GM23248 (cell line): ENCODE measurements around the gene JUP. TPM values are rescaled to one million over a fixed set of nuclear protein-coding genes. Genes with fewer than 3 reads are reported as not detected.

ENCODE experiments used
- DNase-seq: peaks from one replicate; pipeline ENCODE4 v3.0.0-alpha.2; 2015
- H2AFZ ChIP-seq: fragments of 200-600 bp; sonication (generic); 2 replicates; pipeline ENCODE4 v1.6.1; 2016; ENCODE audit warnings: antibody characterized with exemption
- H3F3A ChIP-seq: fragments of 200-600 bp; sonication (generic); 2 replicates; pipeline ENCODE4 v1.6.1; 2016; ENCODE audit warnings: mild to moderate bottlenecking, antibody characterized with exemption, mixed run types; ENCODE audit not compliant: insufficient read depth
- H3K27ac ChIP-seq: fragments of 200-600 bp; sonication (generic); 2 replicates; pipeline ENCODE4 v1.5.1; 2016; ENCODE audit warnings: mild to moderate bottlenecking
- H3K27me3 ChIP-seq: fragments of 200-600 bp; sonication (generic); replicated peaks from 2 replicates; pipeline ENCODE4 v1.6.1; 2016; ENCODE audit warnings: mild to moderate bottlenecking; ENCODE audit not compliant: insufficient read depth
- H3K36me3 ChIP-seq: fragments of 200-600 bp; sonication (generic); 2 replicates; pipeline ENCODE4 v1.6.1; 2016; ENCODE audit warnings: low read depth, mild to moderate bottlenecking
- H3K4me1 ChIP-seq: fragments of 200-600 bp; sonication (generic); 2 replicates; pipeline ENCODE4 v1.6.1; 2016; ENCODE audit warnings: mild to moderate bottlenecking; ENCODE audit not compliant: insufficient read depth
- H3K4me2 ChIP-seq: fragments of 200-600 bp; sonication (generic); one replicate; pipeline ENCODE4 v1.6.1; 2016; ENCODE audit warnings: mild to moderate bottlenecking; ENCODE audit not compliant: unreplicated experiment
- H3K4me3 ChIP-seq: fragments of 200-600 bp; sonication (generic); 2 replicates; pipeline ENCODE4 v1.5.1; 2016; ENCODE audit warnings: mild to moderate bottlenecking
- H3K79me2 ChIP-seq: fragments of 200-600 bp; sonication (generic); 2 replicates; pipeline ENCODE4 v1.6.1; 2016; ENCODE audit warnings: mild to moderate bottlenecking; ENCODE audit not compliant: insufficient read depth
- H3K9ac ChIP-seq: fragments of 200-600 bp; sonication (generic); 2 replicates; pipeline ENCODE4 v1.6.1; 2016; ENCODE audit warnings: mild to moderate bottlenecking
- H3K9me2 ChIP-seq: fragments of 200-600 bp; sonication (generic); 2 replicates; pipeline ENCODE4 v1.6.1; 2016; ENCODE audit warnings: mixed run types, mild to moderate bottlenecking, moderate library complexity; ENCODE audit not compliant: insufficient read depth
- H3K9me3 ChIP-seq: fragments of 200-600 bp; sonication (generic); one replicate; pipeline ENCODE4 v1.6.1; 2017; ENCODE audit warnings: low read depth
- H4K20me1 ChIP-seq: fragments of 200-600 bp; sonication (generic); 2 replicates; pipeline ENCODE4 v1.6.0; 2016; ENCODE audit not compliant: insufficient read depth
- EZH2 ChIP-seq: fragments of 200-600 bp; sonication (generic); IDR thresholded peaks from 2 replicates; pipeline ENCODE4 v1.6.1; 2018; ENCODE audit warnings: antibody characterized with exemption, mild to moderate bottlenecking; ENCODE audit not compliant: insufficient read depth, poor library complexity, severe bottlenecking
- EZH2phosphoT487 ChIP-seq: fragments of 200-600 bp; sonication (generic); IDR thresholded peaks from 2 replicates; pipeline ENCODE4 v1.6.1; 2018; ENCODE audit warnings: antibody characterized with exemption, moderate library complexity, mild to moderate bottlenecking, low read depth; ENCODE audit not compliant: insufficient read depth
- WGBS, 2 experiments: methylation state at CpG; one replicate each; pipeline ENCODE4 v1.1.6; 2015 to 2017; ENCODE audit warnings: low lambda C conversion rate in 2 of 2, low coverage in 1 of 2; ENCODE audit errors: missing lambda C conversion rate in 2 of 2; 5-methylcytosine and 5-hydroxymethylcytosine counted together
- in situ Hi-C: fragments of 300-500 bp; cut with MboI; formaldehyde crosslinking; loops from 2 replicates; pipeline ENCODE4 v1.15.0; 2020
- polyA plus RNA-seq: library from polyadenylated mRNA; unstranded; fragments of >200 nt; fragmentation: Nextera tagmentation; extraction: Ambion mirVana; gene quantifications from 2 replicates; pipeline ENCODE4 v1.2.1, GENCODE V29; 2016
- total RNA-seq: library from RNA; depleted of rRNA; stranded (reverse); fragments of >200 nt; shearing (Covaris generic); gene quantifications from 2 replicates; pipeline ENCODE4 v1.2.3, GENCODE V29; 2014

JUP gene
- total and polyA plus RNA-seq, 2 experiments from 2014 or later, result 2.3 to 3.6 TPM

DNA sequence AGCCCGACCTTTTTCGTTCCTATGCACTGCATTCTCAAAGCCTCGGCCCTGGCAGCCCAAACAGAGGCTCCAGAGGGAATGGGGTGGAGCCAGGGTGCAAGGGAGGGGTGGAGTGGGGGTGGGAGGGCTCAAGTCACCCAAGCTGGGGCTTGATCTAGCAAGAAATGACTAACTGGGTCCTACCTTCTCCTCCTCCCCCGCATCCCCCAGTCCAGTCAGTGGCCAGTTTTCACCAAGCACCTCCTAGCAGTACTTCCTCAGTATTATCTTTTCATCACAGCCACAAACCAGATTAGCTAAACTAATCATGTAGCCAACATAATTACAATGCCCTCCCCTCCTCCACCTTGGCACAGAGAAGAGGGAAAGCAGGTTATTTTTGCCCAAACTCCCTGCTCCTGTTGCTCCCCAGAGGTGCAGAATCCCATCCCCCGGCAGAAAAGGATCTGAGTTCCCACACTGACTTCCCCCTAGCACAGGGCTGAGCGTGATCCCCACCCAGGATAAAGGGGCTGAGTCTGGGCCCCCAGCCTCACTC, 2.2 kb downstream of the JUP start:
- H3K79me2 ChIP-seq, result no peaks in the 10 kb centered on the region
- TF ChIP-seq EZH2 (no peak), EZH2phosphoT487 (no peak)
- 73 to 77% methylated on average over 6 of the region's 6 CpGs for WGBS, 2 experiments
- no peak overlapping the region for H2AFZ ChIP-seq
- no peaks in the 10 kb centered on the region for H3K36me3 ChIP-seq
- H3F3A ChIP-seq, result no peaks in the 10 kb centered on the region
- no peak overlapping the region for H3K9ac ChIP-seq
- in situ Hi-C loops, result no loop called here
- no peaks in the 10 kb centered on the region for H3K9me2 ChIP-seq
- no peaks in the 10 kb centered on the region for H3K27me3 ChIP-seq
- H4K20me1 ChIP-seq, result no peaks in the 10 kb centered on the region
- H3K9me3 ChIP-seq, result no peaks in the 10 kb centered on the region
- H3K4me3 ChIP-seq, result no peak overlapping the region
- no peak overlapping the region for H3K4me2 ChIP-seq
- H3K4me1 ChIP-seq, result no peaks in the 10 kb centered on the region
- no peak overlapping the region for H3K27ac ChIP-seq
- peak; percentile 32 for DNase-seq

DNA sequence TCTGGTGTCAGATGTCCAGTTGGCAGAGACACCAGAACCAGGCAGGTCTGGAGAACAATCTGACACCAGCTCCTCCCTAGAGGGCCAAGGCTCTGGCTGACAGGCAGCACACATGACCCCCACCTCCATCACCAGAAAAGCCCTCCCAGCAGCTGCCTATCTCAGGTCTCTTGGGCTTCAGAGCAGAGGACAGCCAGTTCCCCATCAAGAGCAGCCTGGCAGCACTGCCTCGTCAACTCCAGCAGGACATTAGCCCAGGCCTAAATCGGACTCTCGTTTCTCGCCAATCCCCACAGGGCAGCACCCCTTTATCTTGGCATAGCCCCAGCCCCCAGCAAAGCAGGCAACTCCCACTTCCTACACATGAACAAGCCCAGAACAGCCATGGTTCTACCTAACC, 4.4 kb downstream of the JUP start:
- H3K9me3 ChIP-seq, result no peaks in the 10 kb centered on the region
- H3K4me1 ChIP-seq, result peaks cover 7% of the 10 kb centered on the region; the same call in 1 of the 2 replicates
- no peak overlapping the region for H3K4me3 ChIP-seq
- no peak overlapping the region for H3K27ac ChIP-seq
- no peak for TF ChIP-seq EZH2
- no peak for TF ChIP-seq EZH2phosphoT487
- H3K4me2 ChIP-seq, result no peak overlapping the region
- no peaks in the 10 kb centered on the region for H3K36me3 ChIP-seq
- in situ Hi-C loops, result no loop called here
- 28 to 38% methylated on average over 4 of the region's 4 CpGs for WGBS, 2 experiments
- H2AFZ ChIP-seq, result no peak overlapping the region
- H4K20me1 ChIP-seq, result no peaks in the 10 kb centered on the region
- no peaks in the 10 kb centered on the region for H3F3A ChIP-seq
- H3K9me2 ChIP-seq, result no peaks in the 10 kb centered on the region
- H3K79me2 ChIP-seq, result no peaks in the 10 kb centered on the region
- DNase-seq, result no peak
- no peak overlapping the region for H3K9ac ChIP-seq
- H3K27me3 ChIP-seq, result no peaks in the 10 kb centered on the region

DNA sequence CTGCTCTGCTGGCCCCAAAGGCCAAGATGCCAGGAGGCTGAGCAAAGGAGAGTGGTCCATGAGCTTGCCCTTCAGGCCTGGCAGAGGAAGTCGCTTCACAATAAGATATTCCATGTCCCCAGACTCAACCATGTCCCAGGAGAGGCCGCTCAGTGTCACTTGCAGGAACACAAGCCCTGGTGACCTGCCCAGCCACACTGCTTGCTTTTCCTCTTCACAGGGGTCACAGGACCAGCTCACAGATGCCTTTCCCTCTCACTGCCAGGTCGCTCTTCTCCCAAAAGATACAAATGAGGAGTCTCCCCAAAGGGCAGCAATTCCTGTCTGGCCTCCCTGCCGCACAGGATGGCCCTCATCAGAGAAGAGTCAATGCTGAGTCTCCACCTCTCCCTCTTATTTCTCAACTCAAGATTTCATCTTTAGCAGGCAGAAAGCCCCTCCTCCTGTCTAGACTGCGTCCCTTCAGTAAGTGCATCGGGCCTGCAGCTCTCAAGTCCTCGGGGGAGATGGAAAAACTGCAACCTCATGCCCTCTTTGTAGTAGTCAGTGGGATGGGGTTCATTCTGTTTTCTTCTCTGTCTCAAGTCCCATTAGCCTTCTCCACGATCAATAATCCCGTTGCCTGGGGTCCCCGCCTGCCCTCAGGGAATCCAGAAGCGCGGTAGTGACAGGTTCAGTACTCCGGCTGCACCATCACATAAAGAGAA, 5.0 kb downstream of the JUP start:
- TF ChIP-seq EZH2phosphoT487 (no peak), EZH2 (no peak)
- Histone ChIP-seq H3K4me3 (no peak overlapping the region), H3K79me2 (no peaks in the 10 kb centered on the region), H2AFZ (no peak overlapping the region), H3K27ac (no peak overlapping the region), H3K9ac (no peak overlapping the region), H4K20me1 (no peaks in the 10 kb centered on the region), H3K4me1 (peaks cover 7% of the 10 kb centered on the region; the same call in 1 of the 2 replicates), H3K4me2 (no peak overlapping the region), H3K27me3 (no peaks in the 10 kb centered on the region), H3F3A (no peaks in the 10 kb centered on the region), H3K9me2 (no peaks in the 10 kb centered on the region), H3K9me3 (no peaks in the 10 kb centered on the region), H3K36me3 (no peaks in the 10 kb centered on the region)
- 70 to 82% methylated on average over 13 of the region's 13 CpGs for WGBS, 2 experiments
- no peak for DNase-seq
- in situ Hi-C loops, result no loop called here

DNA sequence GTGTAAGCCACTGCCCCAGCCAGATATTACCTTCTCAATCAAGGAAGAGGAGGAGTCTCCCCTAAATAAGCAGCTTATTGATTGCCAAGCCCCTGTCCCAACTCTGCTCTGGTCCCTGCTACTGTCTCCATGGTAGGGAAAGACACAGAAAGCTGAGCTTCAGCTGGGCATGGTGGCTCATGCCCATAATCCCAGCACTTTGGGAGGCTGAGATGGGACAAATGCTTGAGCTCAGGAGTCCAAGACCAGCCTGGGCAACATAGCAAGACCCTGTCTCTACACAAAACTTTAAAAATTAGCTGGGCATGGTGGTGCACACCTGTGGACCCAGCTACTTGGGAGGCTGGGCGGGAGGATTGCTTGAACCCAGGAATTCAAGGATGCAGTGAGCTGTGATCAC, 6.6 kb downstream of the JUP start:
- in situ Hi-C loops, result no loop called here
- Histone ChIP-seq H3K36me3 (no peaks in the 10 kb centered on the region), H3K27ac (no peak overlapping the region), H3K4me1 (peaks cover 7% of the 10 kb centered on the region; the same call in 1 of the 2 replicates), H3K9ac (no peak overlapping the region), H3K9me3 (no peaks in the 10 kb centered on the region), H3K4me3 (no peak overlapping the region), H3K79me2 (no peaks in the 10 kb centered on the region), H3K4me2 (no peak overlapping the region), H2AFZ (no peak overlapping the region), H3K27me3 (no peaks in the 10 kb centered on the region), H3F3A (no peaks in the 10 kb centered on the region), H3K9me2 (no peaks in the 10 kb centered on the region), H4K20me1 (no peaks in the 10 kb centered on the region)
- no peak for DNase-seq
- WGBS, 2 experiments, result 71 to 83% methylated on average over 1 of the region's 1 CpG
- TF ChIP-seq EZH2 (no peak), EZH2phosphoT487 (no peak)
